Measurements from ENCODE around the gene MMP15.

MMP15 gene

GRCh38 chr16:58013201-58013956, 12.2 kb upstream of the MMP15 start:
- ATAC-seq (replicated peaks; ENCODE audit: extremely low read depth, poor library complexity, severe bottlenecking) (no peak), DNase-seq (ENCODE audit: low spot score in 2 of 2) (no peak)
- H3K36me3 Mint-ChIP-seq (ENCODE audit: insufficient read depth), result peaks cover 18% of the 10 kb centered on the region
- H3K4me3 Mint-ChIP-seq, result no peak overlapping the region
- no peaks in the 10 kb centered on the region for H3K9me3 Mint-ChIP-seq
- H3K4me1 Mint-ChIP-seq, result no peaks in the 10 kb centered on the region
- H3K27ac Mint-ChIP-seq (ENCODE audit: low read depth), result no peak overlapping the region
- no peaks in the 10 kb centered on the region for H3K27me3 Mint-ChIP-seq

GRCh38 chr16:58016840-58017446, 8.6 kb upstream of the MMP15 start:
- no peaks in the 10 kb centered on the region for H3K27me3 Mint-ChIP-seq
- H3K4me3 Mint-ChIP-seq, result no peak overlapping the region
- ATAC-seq (replicated peaks; ENCODE audit: extremely low read depth, poor library complexity, severe bottlenecking), result no peak
- no peak overlapping the region for H3K27ac Mint-ChIP-seq (ENCODE audit: low read depth)
- no peak for DNase-seq (ENCODE audit: low spot score in 2 of 2)
- peaks cover 15% of the 10 kb centered on the region for H3K36me3 Mint-ChIP-seq (ENCODE audit: insufficient read depth)
- no peaks in the 10 kb centered on the region for H3K9me3 Mint-ChIP-seq
- peaks cover 9% of the 10 kb centered on the region for H3K4me1 Mint-ChIP-seq

DNA sequence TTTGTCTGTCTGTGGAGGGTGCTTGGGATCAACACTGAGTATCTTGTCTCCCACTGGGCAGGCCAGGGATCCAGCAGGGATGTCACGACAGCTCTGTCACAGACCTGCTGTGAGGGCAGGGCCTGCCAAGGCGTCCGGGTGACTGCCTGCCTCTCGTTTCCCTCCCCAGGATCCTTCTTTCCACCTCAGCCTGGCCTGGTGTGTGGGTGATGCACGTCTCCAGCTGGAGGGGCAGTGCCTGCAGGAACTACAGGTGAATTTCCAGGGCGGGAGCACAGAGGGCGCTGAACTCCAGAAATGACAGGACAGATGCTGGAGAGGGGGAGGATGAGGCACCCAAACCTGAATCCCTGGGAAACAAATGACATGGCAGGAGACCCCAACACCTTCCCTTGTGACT, 6.8 kb upstream of the MMP15 start:
- Mint-ChIP-seq H3K27me3 (no peaks in the 10 kb centered on the region), H3K4me1 (peaks cover 14% of the 10 kb centered on the region), H3K9me3 (no peaks in the 10 kb centered on the region), H3K4me3 (no peak overlapping the region), H3K36me3 (ENCODE audit: insufficient read depth) (peaks cover 15% of the 10 kb centered on the region), H3K27ac (ENCODE audit: low read depth) (no peak overlapping the region)
- ATAC-seq (replicated peaks; ENCODE audit: extremely low read depth, poor library complexity, severe bottlenecking), result no peak
- no peak for DNase-seq (ENCODE audit: low spot score in 2 of 2)

GRCh38 chr16:58019866-58020538, 5.6 kb upstream of the MMP15 start:
- Mint-ChIP-seq H3K4me3 (peak overlapping the region; percentile 21), H3K27ac (ENCODE audit: low read depth) (peak overlapping the region; percentile 94), H3K9me3 (no peaks in the 10 kb centered on the region), H3K36me3 (ENCODE audit: insufficient read depth) (peaks cover 14% of the 10 kb centered on the region), H3K27me3 (no peaks in the 10 kb centered on the region), H3K4me1 (peaks cover 22% of the 10 kb centered on the region)
- DNase-seq (ENCODE audit: low spot score in 2 of 2) (no peak), ATAC-seq (replicated peaks; ENCODE audit: extremely low read depth, poor library complexity, severe bottlenecking) (peak; percentile 30)

- peak overlapping the region; percentile 21 for H3K4me3 Mint-ChIP-seq
- no peaks in the 10 kb centered on the region for H3K27me3 Mint-ChIP-seq
- DNase-seq (ENCODE audit: low spot score in 2 of 2) (peak; percentile 45 to 50), ATAC-seq (replicated peaks; ENCODE audit: extremely low read depth, poor library complexity, severe bottlenecking) (peak; percentile 47)
- peaks cover 24% of the 10 kb centered on the region for H3K4me1 Mint-ChIP-seq
- peaks cover 14% of the 10 kb centered on the region for H3K36me3 Mint-ChIP-seq (ENCODE audit: insufficient read depth)
- no peaks in the 10 kb centered on the region for H3K9me3 Mint-ChIP-seq
- peak overlapping the region; percentile 94 for H3K27ac Mint-ChIP-seq (ENCODE audit: low read depth)
These were observed 4.7 kb upstream of the MMP15 start for GRCh38 chr16:58020628-58021521.

- Mint-ChIP-seq H3K4me1 (peaks cover 24% of the 10 kb centered on the region), H3K4me3 (no peak overlapping the region), H3K27me3 (no peaks in the 10 kb centered on the region), H3K9me3 (no peaks in the 10 kb centered on the region), H3K36me3 (ENCODE audit: insufficient read depth) (peaks cover 14% of the 10 kb centered on the region), H3K27ac (ENCODE audit: low read depth) (no peak overlapping the region)
- ATAC-seq (replicated peaks; ENCODE audit: extremely low read depth, poor library complexity, severe bottlenecking) (no peak), DNase-seq (ENCODE audit: low spot score in 2 of 2) (no peak)
These were observed 3.6 kb upstream of the MMP15 start for GRCh38 chr16:58021661-58022551.

DNA sequence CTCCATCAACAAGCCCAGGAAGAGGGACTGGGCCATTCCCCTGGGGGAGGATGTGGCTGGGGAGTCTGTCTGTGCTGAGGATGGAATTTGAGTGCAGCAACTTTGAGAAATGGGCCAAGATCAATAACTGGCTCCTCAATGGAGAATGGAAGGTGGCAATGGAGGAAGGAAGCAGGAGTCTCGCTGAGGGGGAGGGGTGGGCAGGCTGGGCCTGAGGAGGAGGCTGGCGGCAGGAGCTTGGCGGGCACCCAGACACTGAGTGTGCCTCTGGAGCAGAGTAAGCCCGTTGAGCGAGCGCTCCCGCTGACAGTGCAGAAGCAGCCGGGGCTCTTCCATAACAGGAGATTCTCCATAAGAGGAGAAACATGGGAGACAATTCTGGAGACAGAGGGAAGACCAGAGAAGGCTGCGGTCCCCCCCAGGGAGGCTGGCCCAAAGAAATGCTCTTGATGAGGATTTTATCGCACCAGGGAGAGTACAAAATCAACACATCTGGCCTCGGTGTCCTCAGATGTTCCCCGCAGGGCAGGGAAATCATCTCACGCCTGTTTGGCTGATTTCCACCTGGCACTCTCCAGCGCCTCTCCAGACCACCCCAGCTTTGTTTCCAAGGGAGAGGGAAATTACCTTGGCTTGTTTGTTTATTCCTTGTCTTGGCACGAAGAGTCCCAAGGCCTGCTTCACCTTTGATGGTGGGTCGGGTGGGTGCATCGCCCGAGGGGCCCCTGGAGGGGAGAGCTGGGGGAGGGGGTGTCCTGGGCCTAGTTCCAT, 2.8 kb upstream of the MMP15 start:
- Mint-ChIP-seq H3K4me1 (peaks cover 24% of the 10 kb centered on the region), H3K4me3 (no peak overlapping the region), H3K27ac (ENCODE audit: low read depth) (no peak overlapping the region), H3K27me3 (peaks cover 1% of the 10 kb centered on the region), H3K36me3 (ENCODE audit: insufficient read depth) (peaks cover 14% of the 10 kb centered on the region), H3K9me3 (no peaks in the 10 kb centered on the region)
- no peak for DNase-seq (ENCODE audit: low spot score in 2 of 2)
- no peak for ATAC-seq (replicated peaks; ENCODE audit: extremely low read depth, poor library complexity, severe bottlenecking)

- H3K36me3 Mint-ChIP-seq (ENCODE audit: insufficient read depth), result peaks cover 8% of the 10 kb centered on the region
- H3K4me3 Mint-ChIP-seq, result peak overlapping the region; percentile 84
- peaks cover 21% of the 10 kb centered on the region for H3K27me3 Mint-ChIP-seq
- peak overlapping the region; percentile 87 for H3K27ac Mint-ChIP-seq (ENCODE audit: low read depth)
- peaks cover 24% of the 10 kb centered on the region for H3K4me1 Mint-ChIP-seq
- ATAC-seq (replicated peaks; ENCODE audit: extremely low read depth, poor library complexity, severe bottlenecking) (no peak), DNase-seq (ENCODE audit: low spot score in 2 of 2) (no peak)
- H3K9me3 Mint-ChIP-seq, result no peaks in the 10 kb centered on the region
These were observed 836 bp upstream of the MMP15 start for GRCh38 chr16:58024486-58025350.

- Mint-ChIP-seq H3K4me1 (peaks cover 15% of the 10 kb centered on the region), H3K36me3 (ENCODE audit: insufficient read depth) (peaks cover 3% of the 10 kb centered on the region), H3K4me3 (peak overlapping the region; percentile 36), H3K9me3 (no peaks in the 10 kb centered on the region), H3K27me3 (peaks cover 26% of the 10 kb centered on the region), H3K27ac (ENCODE audit: low read depth) (no peak overlapping the region)
- ATAC-seq (replicated peaks; ENCODE audit: extremely low read depth, poor library complexity, severe bottlenecking) (peak; percentile 9), DNase-seq (ENCODE audit: low spot score in 2 of 2) (no peak)
These were observed 668 bp downstream of the MMP15 start for GRCh38 chr16:58026139-58026704.

DNA sequence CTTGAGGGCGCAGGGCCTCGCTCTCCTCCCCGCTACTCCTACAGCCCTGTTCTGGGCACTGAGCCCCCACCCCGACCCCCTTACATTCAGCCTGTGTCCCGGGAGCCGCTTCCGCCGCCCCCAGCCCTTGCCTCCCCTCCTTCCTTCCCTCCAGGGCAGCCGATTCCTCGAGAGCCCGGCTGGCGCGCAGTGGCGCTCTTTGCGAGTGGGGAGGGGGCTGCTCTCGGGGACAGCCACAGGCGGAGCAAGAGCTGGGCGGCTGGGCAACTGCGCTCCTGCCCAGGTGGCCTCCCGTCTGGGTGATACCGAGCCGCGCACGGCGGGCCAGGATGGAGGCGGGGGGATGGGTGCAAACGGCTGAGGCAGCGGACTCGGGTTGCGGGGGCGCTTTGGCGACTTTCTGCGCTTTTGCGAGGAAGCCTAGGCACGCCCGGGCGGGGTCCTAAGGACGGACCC, 1.2 kb downstream of the MMP15 start:
- Mint-ChIP-seq H3K36me3 (ENCODE audit: insufficient read depth) (peaks cover 3% of the 10 kb centered on the region), H3K9me3 (no peaks in the 10 kb centered on the region), H3K4me1 (peaks cover 15% of the 10 kb centered on the region), H3K4me3 (peak overlapping the region; percentile 36), H3K27ac (ENCODE audit: low read depth) (no peak overlapping the region), H3K27me3 (peaks cover 26% of the 10 kb centered on the region)
- ATAC-seq (replicated peaks; ENCODE audit: extremely low read depth, poor library complexity, severe bottlenecking) (no peak), DNase-seq (ENCODE audit: low spot score in 2 of 2) (no peak)
